ENCODE results near the gene TMEM191B.
A peak's percentile ranks its signal among the peaks of the same experiment; 100 is the strongest.
"Not testable (repeated sequence)": the region's sequence is repeated elsewhere in the genome, so short reads cannot be mapped to it uniquely, and the experiment has no call there.

The TMEM191B gene

GRCh38 chr22:18558939-18559338 lies 31.3 kb downstream of the TMEM191B start:
- ATAC-seq = peak; percentile 54

GRCh38 chr22:18560099-18560974 lies 32.7 kb downstream of the TMEM191B start:
- ATAC-seq = not testable (repeated sequence)

GRCh38 chr22:18570509-18571246 lies 43.1 kb downstream of the TMEM191B start:
- ATAC-seq = not testable (repeated sequence)

- ATAC-seq = not testable (repeated sequence)
These were observed 46.0 kb downstream of the TMEM191B start for GRCh38 chr22:18573483-18574164.

GRCh38 chr22:18574555-18574954 lies 47.0 kb downstream of the TMEM191B start:
- ATAC-seq = peak; percentile 85

- not testable (repeated sequence) for ATAC-seq
These were observed 48.1 kb downstream of the TMEM191B start for GRCh38 chr22:18575686-18576085.

GRCh38 chr22:18577090-18577818 lies 49.7 kb downstream of the TMEM191B start:
- ATAC-seq = peak; percentile 39

GRCh38 chr22:18577847-18578246 lies 50.2 kb downstream of the TMEM191B start:
- peak; percentile 81 for ATAC-seq

All from SK-N-SH treated with all-trans-retinoic acid at 6 μM for 48 hours (cell line).